Measurements from ENCODE around the gene PERM1.
"Not testable (repeated sequence)": the region's sequence is repeated elsewhere in the genome, so short reads cannot be mapped to it uniquely, and the experiment has no call there.

Gene PERM1

GRCh38 chr1:1014799-1015681 lies 33.1 kb upstream of the PERM1 start:
- no peak for DNase-seq

- DNase-seq = no peak
These were observed 32.2 kb upstream of the PERM1 start for GRCh38 chr1:1013922-1014648.

GRCh38 chr1:1013105-1013921 lies 31.4 kb upstream of the PERM1 start, which contains the start of gene ISG15:
ISG15 (plus strand) TSS chr1:1013497; CDS start chr1:1013574, 77 bp downstream.
- peak; percentile 29 to 74 for DNase-seq

GRCh38 chr1:1012736-1013104 lies 30.8 kb upstream of the PERM1 start:
- DNase-seq = not testable (repeated sequence)

GRCh38 chr1:1011396-1011949 lies 29.6 kb upstream of the PERM1 start:
- DNase-seq = no peak

GRCh38 chr1:1010131-1010530 lies 28.2 kb upstream of the PERM1 start:
- not testable (repeated sequence) for DNase-seq

GRCh38 chr1:1006305-1007159 lies 24.6 kb upstream of the PERM1 start:
- no peak for DNase-seq

GRCh38 chr1:1005774-1006304 lies 23.9 kb upstream of the PERM1 start:
- DNase-seq = no peak

- DNase-seq = no peak
These were observed 23.1 kb upstream of the PERM1 start for GRCh38 chr1:1004780-1005697.

GRCh38 chr1:1004420-1004779 lies 22.5 kb upstream of the PERM1 start:
- DNase-seq = no peak

GRCh38 chr1:1003618-1004419 lies 21.9 kb upstream of the PERM1 start:
- no peak for DNase-seq

GRCh38 chr1:1001057-1001783 lies 19.3 kb upstream of the PERM1 start:
- no peak for DNase-seq

- peak in 1 of 2 experiments; percentile 12 for DNase-seq
These were observed 18.6 kb upstream of the PERM1 start for GRCh38 chr1:1000357-1001056.

- peak in 1 of 2 experiments; percentile 35 for DNase-seq
These were observed 17.9 kb upstream of the PERM1 start, which contains the start of gene HES4 for GRCh38 chr1:999725-1000356. HES4 (minus strand) TSS chr1:1000097; CDS start chr1:999973, 124 bp downstream.

- no peak for DNase-seq
These were observed 17.3 kb upstream of the PERM1 start for GRCh38 chr1:998995-999724.

GRCh38 chr1:998745-998994 lies 16.8 kb upstream of the PERM1 start:
- no peak for DNase-seq
